ENCODE data around the gene PPM1M. TPM values are rescaled to one million over a fixed set of nuclear protein-coding genes. Genes with fewer than 3 reads are reported as not detected.

Gene PPM1M
- total and polyA plus RNA-seq, 3 experiments from 2014 or later: 56.6 to 81.8 (median 60.8) TPM

DNA sequence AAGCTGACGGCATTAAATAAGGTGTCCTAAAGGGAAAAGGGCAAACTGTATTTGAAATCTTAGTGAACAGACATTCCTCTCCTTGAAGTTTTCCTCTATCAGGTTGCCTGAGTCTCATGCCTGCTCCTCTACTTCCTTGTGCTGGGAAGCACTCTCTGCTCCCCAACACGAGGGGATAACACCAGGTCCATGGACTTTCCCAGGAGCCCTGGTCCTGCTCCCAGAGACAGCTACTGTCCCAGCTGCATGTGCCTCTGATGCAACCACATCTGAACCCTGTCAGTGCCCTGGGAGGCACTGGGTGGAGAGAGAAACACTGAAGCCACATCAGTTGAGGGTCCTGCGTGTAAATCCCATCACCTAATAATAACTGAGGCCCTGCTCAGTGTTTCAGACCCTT is 27.5 kb upstream of the PPM1M start:
- peak overlapping the region; percentile 23 for H3K4me3 ChIP-seq (ENCODE audit: low read length)
- peaks cover 69% of the 10 kb centered on the region for H3K4me1 ChIP-seq (ENCODE audit: insufficient read depth, low read length)
- Mint-ChIP-seq H3K36me3 (peaks cover 11 to 31% (median 17%) of the 10 kb centered on the region in 3 donors), H3K27me3 (no peaks in the 10 kb centered on the region), H3K4me3 (peak overlapping the region; percentile 1 to 85 (median 70)), H3K27ac (peak overlapping the region; percentile 83 to 95 (median 91)), H3K9me3 (no peaks in the 10 kb centered on the region), H3K4me1 (peaks cover 67 to 79% (median 76%) of the 10 kb centered on the region in 3 donors)
- H3K9me3 ChIP-seq (ENCODE audit: low read length): no peaks in the 10 kb centered on the region
- peak overlapping the region; percentile 12 for H3K27ac ChIP-seq (ENCODE audit: low read depth, low read length)
- no peaks in the 10 kb centered on the region for H3K27me3 ChIP-seq (ENCODE audit: insufficient read depth, low read length, poor library complexity, severe bottlenecking)
- H3K36me3 ChIP-seq (ENCODE audit: insufficient read depth, low read length): peaks cover 8% of the 10 kb centered on the region
- POLR2A ChIA-PET: interaction anchor here (0.5 to 0.8 kb wide), 2 partner anchors 21 to 828 kb away, joined by 3 to 4 read pairs; partner anchors contain the start of gene SFMBT1
- CTCF ChIA-PET: interaction anchor here (1.1 to 9.2 kb wide), 6 partner anchors 9 to 231 kb away, joined by 3 to 111 read pairs (median 4); no protein-coding TSS in a partner anchor
- no peak for DNase-seq

DNA sequence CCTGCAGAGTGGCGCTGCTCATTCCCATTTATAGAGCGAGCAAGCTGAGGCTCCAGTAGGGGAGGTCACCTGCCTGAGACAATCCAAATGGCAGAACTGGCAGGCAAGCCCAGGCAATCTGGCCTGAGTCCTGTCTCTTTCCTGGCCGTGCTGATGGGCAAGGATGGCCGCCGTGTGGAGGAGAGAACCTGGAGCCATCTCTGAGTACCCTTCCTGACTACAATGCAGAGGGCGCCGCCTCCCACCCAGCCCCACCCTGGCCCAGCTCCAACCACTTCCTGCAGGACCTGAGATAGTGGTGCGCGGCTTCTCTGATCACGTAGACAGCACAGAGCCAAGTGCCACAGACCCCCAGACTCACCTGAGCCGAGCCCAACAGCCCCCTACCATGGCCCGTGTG is 27.1 kb upstream of the PPM1M start:
- Histone ChIP-seq H3K27ac (ENCODE audit: low read depth, low read length) (peak overlapping the region; percentile 39), H3K4me1 (ENCODE audit: insufficient read depth, low read length) (peaks cover 73% of the 10 kb centered on the region), H3K27me3 (ENCODE audit: insufficient read depth, low read length, poor library complexity, severe bottlenecking) (no peaks in the 10 kb centered on the region), H3K36me3 (ENCODE audit: insufficient read depth, low read length) (peaks cover 4% of the 10 kb centered on the region), H3K4me3 (ENCODE audit: low read length) (peak overlapping the region; percentile 23), H3K9me3 (ENCODE audit: low read length) (no peaks in the 10 kb centered on the region)
- Mint-ChIP-seq H3K36me3 (peaks cover 10 to 28% (median 15%) of the 10 kb centered on the region in 3 donors), H3K27me3 (no peaks in the 10 kb centered on the region), H3K27ac (peak overlapping the region; percentile 83 to 95 (median 91)), H3K4me3 (peak overlapping the region; percentile 1 to 85 (median 70)), H3K9me3 (no peaks in the 10 kb centered on the region), H3K4me1 (peaks cover 70 to 84% (median 79%) of the 10 kb centered on the region in 3 donors)
- peak in 3 of 5 donors; percentile 27 to 58 (median 31) for DNase-seq
- POLR2A ChIA-PET: interaction anchor here (0.5 to 0.8 kb wide), 2 partner anchors 21 to 828 kb away, joined by 3 to 4 read pairs; partner anchors contain the start of gene SFMBT1
- CTCF ChIA-PET: interaction anchor here (1.1 to 9.2 kb wide), 7 partner anchors 9 to 230 kb away, joined by 3 to 111 read pairs (median 3); no protein-coding TSS in a partner anchor

DNA sequence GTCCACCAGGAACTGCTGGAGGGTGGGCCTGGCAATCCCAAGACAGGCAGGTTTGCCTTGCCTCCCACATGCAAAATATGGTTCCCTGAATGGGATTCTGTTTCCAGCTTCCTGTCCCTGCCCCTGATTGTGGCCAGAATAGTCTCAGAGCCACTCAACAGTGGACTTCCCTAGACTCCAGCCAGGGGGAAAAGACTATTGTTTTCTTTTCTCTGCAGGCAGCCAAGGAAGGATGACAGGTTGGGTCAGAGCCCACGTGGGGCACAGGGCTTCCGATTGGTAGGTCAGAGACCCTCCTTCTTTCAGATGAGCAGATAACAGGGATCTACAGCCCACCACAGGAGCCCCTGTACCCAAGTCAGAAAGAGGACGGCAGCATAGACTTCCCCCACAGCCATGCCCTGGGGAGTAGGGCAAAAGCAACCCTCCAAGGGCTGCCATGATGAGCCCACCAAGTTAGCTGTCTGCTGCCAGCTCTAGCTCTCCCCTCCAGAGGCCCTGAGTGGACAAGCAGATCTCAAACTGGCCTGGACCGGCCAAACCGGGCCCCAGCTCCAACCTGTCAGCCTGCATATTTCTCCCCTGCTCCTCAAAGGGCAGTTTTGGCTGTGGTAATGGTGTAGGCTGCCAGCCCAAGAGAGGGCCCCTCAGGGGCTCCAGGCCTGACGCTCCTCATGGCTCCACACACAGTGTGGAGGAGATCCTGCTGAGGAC is 26.5 kb upstream of the PPM1M start:
- Histone ChIP-seq H3K27me3 (ENCODE audit: insufficient read depth, low read length, poor library complexity, severe bottlenecking) (no peaks in the 10 kb centered on the region), H3K27ac (ENCODE audit: low read depth, low read length) (peak overlapping the region; percentile 39), H3K9me3 (ENCODE audit: low read length) (no peaks in the 10 kb centered on the region), H3K36me3 (ENCODE audit: insufficient read depth, low read length) (no peaks in the 10 kb centered on the region), H3K4me1 (ENCODE audit: insufficient read depth, low read length) (peaks cover 80% of the 10 kb centered on the region), H3K4me3 (ENCODE audit: low read length) (no peak overlapping the region)
- Mint-ChIP-seq H3K27ac (peak overlapping the region; percentile 81 to 95 (median 88)), H3K4me1 (peaks cover 76 to 90% (median 82%) of the 10 kb centered on the region in 3 donors), H3K9me3 (no peaks in the 10 kb centered on the region), H3K36me3 (peaks cover 6 to 22% (median 9%) of the 10 kb centered on the region in 3 donors), H3K4me3 (peak overlapping the region in 6 of 7 donors; percentile 65 to 85 (median 72)), H3K27me3 (no peaks in the 10 kb centered on the region)
- ChIA-PET POLR2A (interaction anchor here (3.6 kb wide), 1 partner anchor 59 kb away, joined by 17 read pairs; the partner anchor contains the start of gene WDR82), CTCF (interaction anchor here (0.6 to 9.2 kb wide), 20 partner anchors 8 to 229 kb away, joined by 3 to 111 read pairs (median 6); partner anchors contain the start of genes ALAS1 and TWF2)
- DNase-seq: no peak

DNA sequence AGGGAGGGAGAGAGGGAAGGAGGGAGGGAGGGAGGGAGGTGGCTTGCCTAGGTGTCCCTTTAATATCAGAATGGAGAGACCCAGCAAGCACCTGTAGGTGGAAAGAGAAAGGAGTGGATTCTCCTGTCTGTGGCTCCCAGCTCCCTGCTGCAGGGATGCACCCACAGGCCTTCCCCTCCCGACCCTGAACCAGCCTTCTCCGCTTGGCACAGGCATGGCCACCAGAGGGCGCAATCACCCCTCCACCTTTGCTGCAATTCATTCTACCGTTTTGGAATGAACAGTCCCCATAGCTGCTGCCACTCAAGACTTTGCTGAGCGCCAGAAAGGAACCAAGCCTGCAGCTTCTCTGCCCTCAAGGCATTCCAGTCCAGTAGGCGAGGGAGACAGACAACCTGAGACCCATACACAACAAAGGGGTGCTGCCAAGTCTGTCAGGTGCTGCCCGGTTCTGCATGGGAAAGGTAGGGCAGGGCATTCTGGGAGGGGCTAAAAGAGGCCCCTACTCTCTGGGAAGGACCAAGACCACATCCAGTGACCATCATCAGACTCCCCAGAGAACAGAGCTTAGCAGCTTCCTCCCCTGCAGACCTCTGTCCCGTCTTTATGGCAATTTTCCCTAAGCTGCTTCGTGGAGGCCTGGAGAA is 25.1 kb upstream of the PPM1M start:
- Histone ChIP-seq H3K27me3 (ENCODE audit: insufficient read depth, low read length, poor library complexity, severe bottlenecking) (no peaks in the 10 kb centered on the region), H3K4me3 (ENCODE audit: low read length) (no peak overlapping the region), H3K36me3 (ENCODE audit: insufficient read depth, low read length) (no peaks in the 10 kb centered on the region), H3K9me3 (ENCODE audit: low read length) (no peaks in the 10 kb centered on the region), H3K4me1 (ENCODE audit: insufficient read depth, low read length) (peaks cover 91% of the 10 kb centered on the region), H3K27ac (ENCODE audit: low read depth, low read length) (no peak overlapping the region)
- Mint-ChIP-seq H3K36me3 (peaks cover 0 to 8% (median 3%) of the 10 kb centered on the region in 3 donors), H3K4me1 (peaks cover 79 to 93% (median 81%) of the 10 kb centered on the region in 3 donors), H3K4me3 (peak overlapping the region; percentile 46 to 81 (median 69)), H3K27ac (peak overlapping the region in 7 of 8 donors; percentile 26 to 91 (median 85)), H3K9me3 (no peaks in the 10 kb centered on the region), H3K27me3 (no peaks in the 10 kb centered on the region)
- peak; percentile 77 to 89 (median 82) for DNase-seq
- ChIA-PET CTCF (interaction anchor here (0.7 to 9.2 kb wide), 30 partner anchors 10 to 228 kb away, joined by 3 to 111 read pairs (median 5); partner anchors contain the start of genes ALAS1, GLYCTK, PPM1M and TWF2), POLR2A (interaction anchor here (0.5 to 3.6 kb wide), 8 partner anchors 18 to 119 kb away, joined by 3 to 17 read pairs (median 5); partner anchors contain the start of genes GLYCTK, TWF2 and WDR82)

DNA sequence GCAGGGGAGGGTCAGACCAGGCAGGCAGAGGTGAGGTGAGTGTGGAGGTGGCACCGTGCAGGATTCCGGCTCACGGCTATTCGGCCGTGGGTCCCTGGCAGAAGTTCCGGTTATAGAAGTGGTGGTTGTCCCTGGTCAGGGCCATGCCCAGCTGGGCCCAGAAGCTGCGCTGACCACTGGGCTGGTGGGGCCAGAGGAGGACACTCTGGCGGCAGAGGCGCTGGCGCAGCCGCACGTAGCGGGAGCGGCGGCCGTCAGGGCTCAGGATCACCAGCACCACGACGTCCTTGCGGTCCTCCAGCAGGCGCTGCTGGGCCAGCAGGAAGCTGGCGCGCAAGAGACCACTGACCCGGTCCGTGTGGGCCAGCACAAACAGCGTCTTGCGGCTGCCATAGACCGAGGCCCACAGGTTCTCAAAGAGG is 24.4 kb upstream of the PPM1M start:
- ChIA-PET CTCF (interaction anchor here (0.7 to 9.2 kb wide), 28 partner anchors 10 to 237 kb away, joined by 3 to 111 read pairs (median 5); partner anchors contain the start of genes ALAS1, GLYCTK, TWF2 and WDR82), POLR2A (interaction anchor here (0.7 to 3.6 kb wide), 7 partner anchors 16 to 119 kb away, joined by 3 to 17 read pairs (median 4); partner anchors contain the start of gene WDR82)
- H3K27ac Mint-ChIP-seq: peak overlapping the region in 3 of 8 donors; percentile 52 to 88 (median 85)

DNA sequence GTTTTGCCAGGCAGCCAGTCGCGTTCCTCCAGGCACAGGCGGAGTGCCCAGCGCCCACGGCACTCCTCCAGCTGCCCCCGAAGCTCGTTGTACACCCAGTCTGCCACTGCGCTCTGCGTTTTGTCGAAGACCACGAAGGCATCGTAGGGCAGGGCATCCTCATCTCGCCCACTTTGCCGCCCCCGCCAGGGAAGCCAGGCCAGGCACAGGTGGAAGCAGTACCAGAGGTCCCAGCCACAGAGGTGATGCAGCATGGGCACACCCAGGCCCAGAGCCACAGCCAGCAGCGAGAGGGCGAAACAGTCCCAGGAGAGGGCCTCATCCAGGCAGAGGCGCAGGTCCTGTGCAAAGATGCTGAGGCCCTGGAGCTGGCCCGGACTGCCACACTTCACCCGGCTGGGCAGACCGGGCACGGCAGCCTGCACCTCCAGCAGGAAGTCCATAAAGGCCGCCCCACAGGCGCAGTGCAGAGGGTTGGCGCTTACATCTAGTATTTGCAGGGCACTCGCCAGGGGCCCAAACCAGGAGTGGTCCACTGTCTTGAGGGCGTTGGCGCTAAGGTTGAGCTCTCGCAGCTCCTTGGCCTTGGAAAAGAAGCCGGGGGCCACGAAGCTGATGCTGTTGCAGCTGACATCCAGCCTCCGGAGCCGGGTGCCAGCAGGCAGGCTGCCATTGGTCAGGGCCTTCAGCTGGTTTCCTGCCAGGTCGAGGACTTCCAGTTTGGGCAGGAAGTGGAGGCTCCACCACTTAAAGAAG is 23.8 kb upstream of the PPM1M start:
- DNase-seq: peak; percentile 37 to 83 (median 70)
- CTCF ChIA-PET: interaction anchor here (0.8 to 9.2 kb wide), 24 partner anchors 9 to 238 kb away, joined by 3 to 111 read pairs (median 4); partner anchors contain the start of genes ALAS1, DNAH1, GLYCTK and TWF2
- no peaks in the 10 kb centered on the region for H3K36me3 ChIP-seq (ENCODE audit: insufficient read depth, low read length)
- no peaks in the 10 kb centered on the region for H3K27me3 ChIP-seq (ENCODE audit: insufficient read depth, low read length, poor library complexity, severe bottlenecking)
- no peaks in the 10 kb centered on the region for H3K27me3 Mint-ChIP-seq
- no peaks in the 10 kb centered on the region for H3K9me3 Mint-ChIP-seq
- H3K4me3 ChIP-seq (ENCODE audit: low read length): peak overlapping the region; percentile 62
- H3K4me1 ChIP-seq (ENCODE audit: insufficient read depth, low read length): peaks cover 98% of the 10 kb centered on the region
- peaks cover 0 to 3% (median 0%) of the 10 kb centered on the region in 3 donors for H3K36me3 Mint-ChIP-seq
- POLR2A ChIA-PET: interaction anchor here (0.6 to 3.6 kb wide), 12 partner anchors 9 to 233 kb away, joined by 3 to 17 read pairs (median 4); partner anchors contain the start of genes NISCH, POC1A, PPM1M and TWF2
- H3K27ac Mint-ChIP-seq: peak overlapping the region in 7 of 8 donors; percentile 63 to 95 (median 88)
- H3K4me3 Mint-ChIP-seq: peak overlapping the region; percentile 53 to 89 (median 79)
- H3K9me3 ChIP-seq (ENCODE audit: low read length): no peaks in the 10 kb centered on the region
- H3K4me1 Mint-ChIP-seq: peaks cover 83 to 97% (median 86%) of the 10 kb centered on the region in 3 donors
- H3K27ac ChIP-seq (ENCODE audit: low read depth, low read length): peak overlapping the region; percentile 29

More for the DNA sequence above, 24.4 kb upstream of the PPM1M start:
- Mint-ChIP-seq H3K4me3 (peak overlapping the region in 1 of 7 donors; percentile 78), H3K4me1 (peaks cover 82 to 96% (median 84%) of the 10 kb centered on the region in 3 donors), H3K27me3 (no peaks in the 10 kb centered on the region), H3K36me3 (peaks cover 0 to 5% (median 1%) of the 10 kb centered on the region in 3 donors), H3K9me3 (no peaks in the 10 kb centered on the region)
- H3K4me3 ChIP-seq (ENCODE audit: low read length): no peak overlapping the region
- H3K27ac ChIP-seq (ENCODE audit: low read depth, low read length): no peak overlapping the region
- no peak for DNase-seq
- peaks cover 98% of the 10 kb centered on the region for H3K4me1 ChIP-seq (ENCODE audit: insufficient read depth, low read length)
- H3K36me3 ChIP-seq (ENCODE audit: insufficient read depth, low read length): no peaks in the 10 kb centered on the region
- no peaks in the 10 kb centered on the region for H3K27me3 ChIP-seq (ENCODE audit: insufficient read depth, low read length, poor library complexity, severe bottlenecking)
- H3K9me3 ChIP-seq (ENCODE audit: low read length): no peaks in the 10 kb centered on the region

Measured in CD8-positive, alpha-beta memory T cell (primary cell).